ENCODE measurements around the gene INPP4B.

INPP4B gene

GRCh38 chr4:142064181-142064580, 781.9 kb downstream of the INPP4B start:
- Mint-ChIP-seq H3K27me3 (no peaks in the 10 kb centered on the region), H3K4me1 (ENCODE audit: low read depth) (peaks cover 8% of the 10 kb centered on the region), H3K9me3 (peaks cover 9% of the 10 kb centered on the region), H3K4me3 (no peak overlapping the region), H3K36me3 (ENCODE audit: low read depth) (peaks cover 80% of the 10 kb centered on the region), H3K27ac (no peak overlapping the region)
- no peak for DNase-seq

- Mint-ChIP-seq H3K27me3 (no peaks in the 10 kb centered on the region), H3K4me3 (no peak overlapping the region), H3K27ac (no peak overlapping the region), H3K36me3 (ENCODE audit: low read depth) (peaks cover 66% of the 10 kb centered on the region), H3K9me3 (no peaks in the 10 kb centered on the region), H3K4me1 (ENCODE audit: low read depth) (peaks cover 36% of the 10 kb centered on the region)
- DNase-seq = no peak
Observed at GRCh38 chr4:142045996-142046395, 800.1 kb downstream of the INPP4B start.

- Mint-ChIP-seq H3K27ac (peak overlapping the region; percentile 15), H3K9me3 (no peaks in the 10 kb centered on the region), H3K27me3 (no peaks in the 10 kb centered on the region), H3K36me3 (ENCODE audit: low read depth) (peaks cover 72% of the 10 kb centered on the region), H3K4me1 (ENCODE audit: low read depth) (peaks cover 45% of the 10 kb centered on the region), H3K4me3 (no peak overlapping the region)
- DNase-seq = no peak
Observed at GRCh38 chr4:142044271-142044670, 801.8 kb downstream of the INPP4B start.

- Mint-ChIP-seq H3K27ac (peak overlapping the region; percentile 4), H3K27me3 (no peaks in the 10 kb centered on the region), H3K36me3 (ENCODE audit: low read depth) (peaks cover 73% of the 10 kb centered on the region), H3K4me1 (ENCODE audit: low read depth) (peaks cover 47% of the 10 kb centered on the region), H3K9me3 (no peaks in the 10 kb centered on the region), H3K4me3 (no peak overlapping the region)
- no peak for DNase-seq
Observed at GRCh38 chr4:142043509-142043908, 802.6 kb downstream of the INPP4B start.

- Mint-ChIP-seq H3K4me1 (ENCODE audit: low read depth) (peaks cover 47% of the 10 kb centered on the region), H3K4me3 (no peak overlapping the region), H3K36me3 (ENCODE audit: low read depth) (peaks cover 69% of the 10 kb centered on the region), H3K27ac (peak overlapping the region; percentile 8), H3K9me3 (no peaks in the 10 kb centered on the region), H3K27me3 (no peaks in the 10 kb centered on the region)
- DNase-seq = no peak
Observed at GRCh38 chr4:142041788-142042187, 804.3 kb downstream of the INPP4B start.

GRCh38 chr4:142040043-142040442, 806.1 kb downstream of the INPP4B start:
- Mint-ChIP-seq H3K36me3 (ENCODE audit: low read depth) (peaks cover 69% of the 10 kb centered on the region), H3K9me3 (no peaks in the 10 kb centered on the region), H3K4me1 (ENCODE audit: low read depth) (peaks cover 39% of the 10 kb centered on the region), H3K27ac (peak overlapping the region; percentile 11), H3K27me3 (no peaks in the 10 kb centered on the region), H3K4me3 (no peak overlapping the region)
- DNase-seq = no peak

GRCh38 chr4:142036795-142037583, 809.1 kb downstream of the INPP4B start:
- no peak overlapping the region for H3K4me3 Mint-ChIP-seq
- H3K27ac Mint-ChIP-seq = no peak overlapping the region
- peaks cover 70% of the 10 kb centered on the region for H3K36me3 Mint-ChIP-seq (ENCODE audit: low read depth)
- H3K9me3 Mint-ChIP-seq = no peaks in the 10 kb centered on the region
- H3K27me3 Mint-ChIP-seq = no peaks in the 10 kb centered on the region
- peaks cover 20% of the 10 kb centered on the region for H3K4me1 Mint-ChIP-seq (ENCODE audit: low read depth)
- DNase-seq = no peak

GRCh38 chr4:142035566-142035965, 810.5 kb downstream of the INPP4B start:
- Mint-ChIP-seq H3K27ac (peak overlapping the region; percentile 63), H3K4me3 (no peak overlapping the region), H3K27me3 (no peaks in the 10 kb centered on the region), H3K4me1 (ENCODE audit: low read depth) (peaks cover 12% of the 10 kb centered on the region), H3K36me3 (ENCODE audit: low read depth) (peaks cover 73% of the 10 kb centered on the region), H3K9me3 (no peaks in the 10 kb centered on the region)
- no peak for DNase-seq

GRCh38 chr4:142034101-142034500, 812.0 kb downstream of the INPP4B start:
- H3K27ac Mint-ChIP-seq = peak overlapping the region; percentile 67
- H3K36me3 Mint-ChIP-seq (ENCODE audit: low read depth) = peaks cover 75% of the 10 kb centered on the region
- no peak overlapping the region for H3K4me3 Mint-ChIP-seq
- H3K27me3 Mint-ChIP-seq = no peaks in the 10 kb centered on the region
- H3K4me1 Mint-ChIP-seq (ENCODE audit: low read depth) = peaks cover 5% of the 10 kb centered on the region
- no peak for DNase-seq
- no peaks in the 10 kb centered on the region for H3K9me3 Mint-ChIP-seq

- Mint-ChIP-seq H3K4me3 (no peak overlapping the region), H3K27ac (no peak overlapping the region), H3K9me3 (no peaks in the 10 kb centered on the region), H3K27me3 (no peaks in the 10 kb centered on the region), H3K4me1 (ENCODE audit: low read depth) (no peaks in the 10 kb centered on the region), H3K36me3 (ENCODE audit: low read depth) (peaks cover 73% of the 10 kb centered on the region)
- no peak for DNase-seq
Observed at GRCh38 chr4:142030010-142030409, 816.1 kb downstream of the INPP4B start.

GRCh38 chr4:142021761-142022160, 824.3 kb downstream of the INPP4B start:
- Mint-ChIP-seq H3K36me3 (ENCODE audit: low read depth) (peaks cover 16% of the 10 kb centered on the region), H3K27me3 (no peaks in the 10 kb centered on the region), H3K9me3 (no peaks in the 10 kb centered on the region), H3K27ac (no peak overlapping the region), H3K4me1 (ENCODE audit: low read depth) (no peaks in the 10 kb centered on the region), H3K4me3 (no peak overlapping the region)
- no peak for DNase-seq

GRCh38 chr4:142021181-142021580, 824.9 kb downstream of the INPP4B start:
- no peak overlapping the region for H3K4me3 Mint-ChIP-seq
- DNase-seq = no peak
- no peak overlapping the region for H3K27ac Mint-ChIP-seq
- H3K4me1 Mint-ChIP-seq (ENCODE audit: low read depth) = no peaks in the 10 kb centered on the region
- no peaks in the 10 kb centered on the region for H3K27me3 Mint-ChIP-seq
- H3K9me3 Mint-ChIP-seq = no peaks in the 10 kb centered on the region
- H3K36me3 Mint-ChIP-seq (ENCODE audit: low read depth) = peaks cover 16% of the 10 kb centered on the region

GRCh38 chr4:142016031-142016430, 830.1 kb downstream of the INPP4B start:
- Mint-ChIP-seq H3K36me3 (ENCODE audit: low read depth) (no peaks in the 10 kb centered on the region), H3K4me3 (no peak overlapping the region), H3K4me1 (ENCODE audit: low read depth) (no peaks in the 10 kb centered on the region), H3K9me3 (peaks cover 2% of the 10 kb centered on the region), H3K27me3 (no peaks in the 10 kb centered on the region), H3K27ac (no peak overlapping the region)
- DNase-seq = no peak

- Mint-ChIP-seq H3K27me3 (no peaks in the 10 kb centered on the region), H3K4me1 (ENCODE audit: low read depth) (no peaks in the 10 kb centered on the region), H3K36me3 (ENCODE audit: low read depth) (no peaks in the 10 kb centered on the region), H3K9me3 (peaks cover 12% of the 10 kb centered on the region), H3K4me3 (no peak overlapping the region), H3K27ac (no peak overlapping the region)
- DNase-seq = no peak
Observed at GRCh38 chr4:142009751-142010150, 836.4 kb downstream of the INPP4B start.

GRCh38 chr4:142005519-142005918, 840.6 kb downstream of the INPP4B start:
- Mint-ChIP-seq H3K9me3 (peaks cover 7% of the 10 kb centered on the region), H3K27ac (no peak overlapping the region), H3K27me3 (peaks cover 3% of the 10 kb centered on the region), H3K36me3 (ENCODE audit: low read depth) (no peaks in the 10 kb centered on the region), H3K4me1 (ENCODE audit: low read depth) (no peaks in the 10 kb centered on the region), H3K4me3 (no peak overlapping the region)
- DNase-seq = no peak

Measured in activated T-cell treated with anti-CD3 and anti-CD28 coated beads, Interleukin-2, amount 50 U/mL, for 24 hours (primary cell).